GM19324 (cell line): ENCODE data around the gene PARP3.

Source experiments
- ATAC-seq: cut with Tn5 transposase; IDR thresholded peaks from one replicate; pipeline ENCODE4 v1.9.1; 2021; ENCODE audit warnings: mild to moderate bottlenecking, moderate library complexity; ENCODE audit not compliant: unreplicated experiment, low FRiP score

Gene PARP3

DNA sequence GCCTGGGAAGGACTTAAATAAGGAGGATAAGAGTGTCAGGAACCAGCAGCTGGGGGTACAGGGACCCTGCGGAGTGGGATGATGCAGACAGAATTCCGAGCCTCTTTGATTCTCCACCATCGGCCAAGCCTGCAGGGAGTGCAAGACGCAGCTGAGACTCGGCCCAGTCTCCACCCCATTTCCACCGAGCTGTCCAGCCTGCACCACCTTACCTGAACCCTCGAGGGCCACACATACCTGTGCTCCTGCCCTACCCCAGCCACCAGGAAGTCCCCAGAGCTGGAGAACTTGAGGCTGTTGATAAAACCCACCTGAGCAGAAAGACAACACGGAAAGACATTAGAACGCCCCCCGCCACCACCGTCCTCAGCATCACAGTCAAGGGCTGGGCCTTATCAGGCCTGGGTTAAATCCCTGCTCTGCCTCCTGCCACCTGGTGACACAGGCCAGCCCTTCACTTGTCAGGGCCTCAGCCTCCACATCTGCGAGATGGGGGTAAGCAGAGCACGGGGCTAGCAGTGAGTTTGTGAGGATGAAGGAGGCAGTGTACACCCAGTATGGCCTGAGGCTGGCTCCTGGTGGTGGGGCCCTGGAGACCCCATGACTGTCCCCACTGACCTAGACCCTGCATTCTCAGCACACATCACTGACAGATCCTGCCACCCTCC, 8.6 kb upstream of the PARP3 start:
- no peak for ATAC-seq

DNA sequence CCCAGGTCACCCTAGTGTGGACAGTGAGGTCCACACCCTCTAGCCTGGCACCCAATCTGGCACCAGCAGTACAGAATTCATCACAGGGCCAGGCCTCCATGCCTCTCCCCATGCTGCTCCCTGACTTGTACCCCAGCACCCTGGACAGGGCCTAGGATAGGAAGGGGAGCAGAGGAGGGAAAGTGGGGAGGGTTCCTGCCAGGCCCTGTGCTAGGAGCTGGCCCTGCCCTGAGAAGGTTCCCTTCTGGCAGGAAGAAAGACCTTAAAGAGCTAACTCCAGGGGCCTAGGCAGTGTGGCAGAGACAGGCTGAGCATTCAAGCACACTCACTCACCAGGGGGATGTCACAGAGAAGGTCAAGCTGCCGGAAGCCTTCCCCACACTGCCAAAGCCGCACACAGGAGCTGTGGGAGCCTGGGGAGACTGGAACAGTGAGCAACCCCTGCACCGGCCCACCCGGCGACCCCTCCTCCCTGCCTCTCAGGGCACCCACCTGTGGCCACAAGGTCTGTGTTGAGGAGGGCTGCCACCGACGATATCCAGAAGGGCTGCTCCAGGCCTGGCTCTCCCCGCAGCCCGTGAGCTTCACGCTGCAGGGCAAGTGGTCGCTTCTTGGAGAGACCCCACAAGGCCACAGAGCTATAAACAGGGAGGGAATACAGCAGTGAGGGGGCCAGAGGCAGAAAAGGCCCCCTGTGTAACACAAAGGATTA, 7.9 kb upstream of the PARP3 start:
- no peak for ATAC-seq

DNA sequence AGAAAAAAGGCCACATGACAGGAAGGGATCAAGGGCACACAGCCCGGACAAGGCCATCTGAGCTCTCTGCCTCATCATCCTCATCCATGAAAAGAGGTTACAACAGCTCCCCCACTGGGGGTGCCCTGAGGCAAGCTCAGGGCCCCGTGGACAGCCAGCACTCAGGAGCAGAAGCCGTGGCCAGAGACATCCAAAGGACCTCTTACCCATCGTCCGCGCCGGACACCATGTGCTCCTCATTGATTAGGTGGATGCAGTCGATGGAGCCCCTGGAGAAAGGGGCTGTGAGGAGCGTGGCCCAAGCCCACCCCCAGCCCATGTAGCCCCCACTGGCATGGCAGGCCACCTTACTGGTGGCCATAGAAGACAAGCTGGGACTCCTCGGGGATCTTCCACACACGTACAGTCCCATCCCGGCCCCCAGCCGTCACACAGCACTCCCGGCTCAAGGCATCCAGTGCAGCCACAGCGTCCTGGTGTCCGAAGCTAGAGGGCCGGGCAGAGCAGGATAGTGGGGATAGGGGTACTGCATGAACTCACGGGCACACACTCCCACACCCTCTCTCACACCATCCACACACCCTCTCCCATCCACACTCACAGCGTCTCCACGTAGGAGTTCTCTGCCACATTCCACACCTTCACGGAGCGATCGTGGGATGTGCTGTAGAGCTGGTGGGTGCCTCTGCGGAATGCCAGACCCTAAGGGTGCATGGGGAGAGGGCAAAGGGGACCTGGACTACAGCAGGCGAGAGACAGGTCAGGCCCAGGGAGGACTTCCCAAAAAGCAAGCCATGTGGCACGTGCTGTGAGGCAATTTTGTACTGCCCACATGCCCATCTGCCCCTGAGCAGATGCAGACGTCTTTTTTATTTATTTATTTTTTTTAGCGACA, 6.9 kb upstream of the PARP3 start:
- no peak for ATAC-seq

DNA sequence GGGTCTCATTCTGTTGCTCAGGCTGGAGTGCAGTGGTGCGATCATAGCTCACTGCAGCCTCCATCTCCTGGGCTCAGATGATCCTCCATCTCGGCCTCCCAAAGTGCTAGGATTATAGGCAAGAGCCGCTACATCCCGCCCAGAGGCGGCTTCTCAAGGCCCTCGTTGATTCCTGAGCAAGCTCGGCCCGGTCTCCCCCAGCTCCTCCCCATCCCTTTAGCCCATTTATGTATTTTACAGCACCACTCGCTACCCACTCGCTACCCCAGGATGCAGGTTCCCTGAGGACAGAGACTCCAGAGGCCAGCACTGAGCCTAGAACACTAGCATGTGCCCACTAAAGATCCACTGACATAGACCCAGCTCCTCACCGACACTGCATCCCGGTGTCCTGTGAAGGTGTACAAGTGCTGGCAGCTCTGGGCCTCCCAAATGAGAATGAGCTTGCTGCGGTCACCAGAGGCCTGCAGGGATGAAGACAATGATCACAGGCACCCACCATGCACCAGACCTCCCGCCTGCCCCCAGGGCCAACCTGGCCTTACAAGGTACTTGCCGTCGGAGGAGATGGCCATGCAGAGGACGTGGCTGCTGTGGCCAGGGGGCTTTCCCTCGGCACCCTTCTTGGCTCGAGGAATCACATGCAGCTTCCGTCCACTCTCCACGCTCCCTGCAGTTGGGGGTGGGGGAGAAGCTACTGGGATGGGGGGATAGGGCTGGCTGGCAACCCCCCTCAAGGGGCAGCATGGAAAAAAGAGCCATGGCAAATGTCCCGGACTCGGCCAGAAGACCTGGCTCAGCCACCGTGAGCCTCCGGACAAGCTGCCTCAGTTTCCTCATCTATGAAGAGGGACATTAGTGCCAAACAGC, 6.0 kb upstream of the PARP3 start:
- ATAC-seq = no peak

DNA sequence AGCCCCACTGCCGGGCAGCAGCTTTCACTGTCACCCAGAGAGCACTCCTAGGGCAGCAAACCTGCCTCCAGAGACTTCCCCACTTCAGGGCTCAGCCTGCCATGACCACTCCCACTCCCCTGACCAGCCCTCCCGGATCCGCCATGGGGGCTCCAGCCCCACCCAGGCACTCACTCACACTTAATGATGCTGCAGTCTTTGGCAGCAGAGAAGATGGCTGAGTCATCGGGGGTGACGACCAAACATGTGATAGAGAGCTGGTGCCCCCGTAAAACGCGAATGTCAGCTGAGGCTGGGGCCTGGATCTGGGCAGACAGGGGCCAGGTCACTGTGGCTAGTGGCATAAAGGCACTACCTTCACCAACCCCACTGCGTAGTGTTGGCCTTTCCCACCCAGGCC, 5.1 kb upstream of the PARP3 start:
- ATAC-seq = no peak

DNA sequence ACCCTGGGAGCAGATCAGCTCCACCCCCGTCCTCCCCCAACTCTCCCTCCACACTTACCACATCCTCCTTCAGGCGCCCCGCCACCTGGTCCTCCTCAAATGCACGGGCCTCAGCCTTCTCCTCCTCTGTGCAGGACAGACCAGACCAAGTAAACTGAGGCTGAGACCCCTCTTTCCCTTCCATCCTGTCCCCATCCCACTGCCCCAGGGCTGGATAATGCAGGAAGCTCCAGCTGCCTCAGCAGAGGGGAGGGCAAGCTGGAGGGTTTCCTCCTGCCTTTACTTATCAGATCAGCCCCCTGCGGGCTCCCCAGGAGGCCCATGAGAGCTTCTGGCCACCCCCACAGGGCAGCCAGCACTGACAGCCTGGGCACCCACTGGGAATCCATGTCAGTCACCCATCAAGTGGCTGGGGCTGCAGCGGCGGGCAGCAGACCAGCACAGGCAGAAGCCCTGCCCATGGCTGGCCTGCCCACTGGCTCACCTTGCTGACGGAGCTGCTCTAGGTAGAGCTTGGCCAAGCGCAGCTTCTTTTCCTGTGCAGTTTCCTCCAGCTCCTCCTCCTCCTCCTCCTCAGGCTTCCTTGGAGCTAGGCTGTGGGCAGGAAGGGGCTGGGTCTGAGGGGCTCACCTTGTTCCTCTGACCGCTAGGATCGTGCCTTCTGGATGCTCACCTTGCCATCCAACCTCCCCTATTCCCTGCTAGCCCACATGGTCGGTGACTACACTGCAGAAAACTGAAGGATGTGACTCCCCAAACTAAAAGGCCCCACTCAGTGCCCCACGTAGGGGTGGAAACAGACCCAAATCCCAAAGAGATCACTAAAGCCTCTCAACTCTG, 4.3 kb upstream of the PARP3 start:
- no peak for ATAC-seq

DNA sequence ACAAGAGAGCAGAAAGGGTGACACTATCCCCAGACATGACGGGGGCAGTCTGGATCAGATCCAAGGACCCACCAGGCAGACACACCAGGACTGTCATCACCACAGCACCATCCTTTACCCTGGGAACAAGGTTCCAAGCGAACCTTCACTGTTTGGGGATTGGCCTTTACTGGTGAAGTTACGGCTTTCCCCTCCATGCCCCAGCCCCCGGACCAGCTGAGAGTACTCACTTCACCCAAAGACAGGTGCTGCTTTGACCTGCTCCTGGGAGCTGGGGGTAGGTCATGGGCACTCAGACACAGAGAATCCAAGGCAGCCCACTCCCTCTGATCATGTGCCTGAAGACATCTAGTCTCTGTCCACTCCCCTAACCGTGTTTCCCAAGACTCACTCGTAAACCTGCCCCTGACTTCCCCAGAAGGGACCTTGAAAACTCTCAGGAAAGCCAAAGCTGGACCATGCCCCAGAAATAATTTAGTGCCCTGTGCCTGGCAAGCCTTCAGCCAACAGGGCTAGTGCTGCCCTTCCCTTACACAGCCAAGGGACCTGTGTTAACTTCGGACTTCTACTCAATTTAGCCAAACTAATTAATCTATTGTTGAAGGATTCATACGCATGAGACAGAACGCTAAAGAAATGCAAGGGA, 3.3 kb upstream of the PARP3 start:
- ATAC-seq = no peak

DNA sequence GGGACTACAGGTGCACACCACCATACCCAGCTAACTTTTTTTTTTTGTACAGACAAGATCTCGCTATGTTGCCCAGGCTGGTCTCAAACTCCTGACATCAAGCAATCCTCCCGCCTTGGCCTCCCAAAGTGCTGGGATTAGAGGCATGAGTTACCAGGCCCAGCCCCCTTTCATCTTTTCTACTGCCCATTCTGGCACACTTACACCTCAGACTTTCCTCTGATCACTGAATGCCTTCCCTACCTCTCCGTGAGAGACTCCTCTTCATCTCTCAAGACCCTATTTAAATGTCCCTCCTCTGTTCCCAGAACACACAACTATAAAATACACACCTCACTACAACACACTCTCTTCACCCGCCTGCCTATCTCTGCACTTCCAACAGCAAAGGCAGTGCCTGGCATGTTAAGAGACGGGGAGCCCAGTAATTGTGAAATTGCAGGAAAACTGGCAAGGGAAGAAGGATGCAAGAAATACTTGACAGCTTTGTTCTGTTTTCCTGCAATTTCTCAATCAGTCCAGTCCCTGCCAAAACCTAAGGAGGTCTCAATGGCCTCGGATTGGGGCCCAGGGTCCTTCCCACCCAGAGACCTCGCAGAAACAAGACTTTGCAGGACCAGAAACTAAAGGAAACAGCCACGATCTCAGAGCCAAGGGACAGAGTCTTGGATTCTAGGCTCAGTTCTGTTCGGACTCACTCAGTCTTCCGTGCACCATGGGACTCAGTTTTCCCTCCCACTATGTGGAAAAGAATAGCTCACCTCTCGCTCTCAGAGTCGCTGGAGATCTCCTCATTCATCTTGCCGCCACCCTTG, 1.3 kb upstream of the PARP3 start:
- no peak for ATAC-seq

DNA sequence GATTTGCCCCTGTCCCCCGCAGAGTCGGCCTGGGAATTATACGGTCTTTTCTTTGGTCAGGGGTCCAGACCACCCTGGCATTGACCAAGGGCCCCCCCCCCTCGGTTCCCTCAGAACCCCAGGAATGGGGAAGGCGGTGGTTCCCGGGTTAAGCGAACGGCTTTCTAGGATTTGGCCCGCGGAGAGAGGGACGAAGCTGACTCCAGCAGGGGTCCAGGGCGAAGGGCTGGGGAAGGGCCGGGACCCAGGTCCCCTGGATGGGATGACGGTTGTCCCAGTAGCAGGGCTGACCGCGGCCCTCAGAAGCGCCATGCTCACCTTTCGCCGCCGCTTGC, 733 bp upstream of the PARP3 start:
- no peak for ATAC-seq

DNA sequence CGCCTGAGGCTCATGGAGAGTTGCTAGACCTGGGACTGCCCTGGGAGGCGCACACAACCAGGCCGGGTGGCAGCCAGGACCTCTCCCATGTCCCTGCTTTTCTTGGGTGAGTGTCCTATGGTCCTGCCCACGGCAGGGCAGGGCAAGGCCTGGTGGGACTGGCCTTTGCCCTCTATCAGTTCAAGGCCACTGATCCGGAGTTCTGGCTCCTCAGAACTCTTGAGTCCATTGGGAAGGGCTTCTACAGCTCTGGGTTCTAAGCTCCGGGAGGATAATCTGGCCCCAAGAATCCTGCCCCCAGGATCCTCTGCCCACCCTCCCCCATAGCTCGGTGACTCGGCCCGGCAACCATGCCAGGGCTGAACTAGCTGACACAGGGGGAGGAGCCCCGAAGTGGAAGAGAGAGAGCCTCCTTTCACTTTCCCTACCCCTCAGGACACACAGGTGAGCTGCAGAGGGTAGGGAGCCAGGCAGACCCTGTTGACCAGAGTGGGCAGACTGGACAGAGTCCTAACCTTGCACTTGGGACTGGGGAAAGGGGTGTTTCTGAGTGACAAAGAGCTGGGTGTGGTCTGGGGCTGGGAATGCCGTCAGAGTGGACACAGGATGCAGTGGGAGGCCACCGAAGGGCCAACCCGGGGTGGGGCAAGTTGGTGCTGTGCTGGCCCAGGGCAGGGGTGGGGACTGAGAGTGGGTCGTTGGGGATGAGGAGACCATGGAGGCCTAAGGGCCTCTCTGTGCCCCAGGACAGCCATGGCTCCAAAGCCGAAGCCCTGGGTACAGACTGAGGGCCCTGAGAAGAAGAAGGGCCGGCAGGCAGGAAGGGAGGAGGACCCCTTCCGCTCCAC, 664 bp downstream of the PARP3 start:
- ATAC-seq = peak; percentile 21

DNA sequence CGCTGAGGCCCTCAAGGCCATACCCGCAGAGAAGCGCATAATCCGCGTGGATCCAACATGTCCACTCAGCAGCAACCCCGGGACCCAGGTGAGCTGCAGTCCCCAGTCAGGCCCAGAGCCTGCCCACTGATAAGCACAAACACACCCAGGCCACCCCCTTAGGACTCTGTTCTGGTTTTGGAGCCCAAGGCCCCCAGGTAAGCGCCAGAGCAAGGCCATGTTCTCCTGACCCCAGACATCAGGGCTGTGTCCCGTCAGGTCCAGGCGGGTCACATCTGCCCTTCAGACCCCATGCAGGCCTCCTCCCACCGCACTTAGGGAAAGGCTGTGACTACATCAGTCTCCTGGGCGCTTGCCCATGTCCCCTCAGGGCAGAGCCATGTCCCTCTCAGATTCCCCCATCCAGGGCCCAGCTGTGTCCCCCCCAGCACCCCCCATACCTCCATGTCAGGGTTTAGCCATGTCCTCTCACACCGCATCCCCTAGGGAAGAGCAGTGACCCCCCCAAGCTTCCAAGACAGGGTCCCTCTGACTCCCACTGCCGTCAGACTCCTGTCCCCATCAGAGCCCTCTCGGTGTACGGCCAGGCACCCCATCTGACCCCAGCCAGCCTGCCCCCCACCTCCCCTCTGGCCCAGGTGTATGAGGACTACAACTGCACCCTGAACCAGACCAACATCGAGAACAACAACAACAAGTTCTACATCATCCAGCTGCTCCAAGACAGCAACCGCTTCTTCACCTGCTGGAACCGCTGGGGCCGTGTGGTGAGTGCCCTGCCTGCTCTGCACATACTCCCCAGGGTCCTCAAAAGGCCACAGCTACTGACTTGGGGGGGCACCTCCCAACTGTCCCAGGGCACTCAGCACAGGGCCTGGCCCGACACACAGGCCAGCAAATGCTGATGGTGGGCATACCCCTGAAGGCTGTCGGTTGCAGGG, 1.6 kb downstream of the PARP3 start:
- no peak for ATAC-seq

DNA sequence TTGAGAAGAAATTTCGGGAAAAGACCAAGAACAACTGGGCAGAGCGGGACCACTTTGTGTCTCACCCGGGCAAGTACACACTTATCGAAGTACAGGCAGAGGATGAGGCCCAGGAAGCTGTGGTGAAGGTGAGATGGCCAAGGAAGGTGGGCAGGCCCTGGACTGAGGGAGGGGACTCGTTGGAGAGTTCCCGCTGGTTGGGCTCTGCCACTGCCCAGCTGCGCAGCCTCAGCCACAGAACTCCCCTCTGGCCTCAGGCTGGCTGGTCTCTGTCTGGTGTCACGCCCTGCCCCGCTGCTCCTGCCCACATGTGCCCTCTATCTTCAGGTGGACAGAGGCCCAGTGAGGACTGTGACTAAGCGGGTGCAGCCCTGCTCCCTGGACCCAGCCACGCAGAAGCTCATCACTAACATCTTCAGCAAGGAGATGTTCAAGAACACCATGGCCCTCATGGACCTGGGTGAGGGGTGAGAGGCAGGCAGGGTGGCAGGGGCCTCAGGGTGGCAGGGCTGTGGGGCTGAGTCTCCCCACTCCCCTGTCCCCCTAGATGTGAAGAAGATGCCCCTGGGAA, 2.4 kb downstream of the PARP3 start:
- ATAC-seq = no peak

DNA sequence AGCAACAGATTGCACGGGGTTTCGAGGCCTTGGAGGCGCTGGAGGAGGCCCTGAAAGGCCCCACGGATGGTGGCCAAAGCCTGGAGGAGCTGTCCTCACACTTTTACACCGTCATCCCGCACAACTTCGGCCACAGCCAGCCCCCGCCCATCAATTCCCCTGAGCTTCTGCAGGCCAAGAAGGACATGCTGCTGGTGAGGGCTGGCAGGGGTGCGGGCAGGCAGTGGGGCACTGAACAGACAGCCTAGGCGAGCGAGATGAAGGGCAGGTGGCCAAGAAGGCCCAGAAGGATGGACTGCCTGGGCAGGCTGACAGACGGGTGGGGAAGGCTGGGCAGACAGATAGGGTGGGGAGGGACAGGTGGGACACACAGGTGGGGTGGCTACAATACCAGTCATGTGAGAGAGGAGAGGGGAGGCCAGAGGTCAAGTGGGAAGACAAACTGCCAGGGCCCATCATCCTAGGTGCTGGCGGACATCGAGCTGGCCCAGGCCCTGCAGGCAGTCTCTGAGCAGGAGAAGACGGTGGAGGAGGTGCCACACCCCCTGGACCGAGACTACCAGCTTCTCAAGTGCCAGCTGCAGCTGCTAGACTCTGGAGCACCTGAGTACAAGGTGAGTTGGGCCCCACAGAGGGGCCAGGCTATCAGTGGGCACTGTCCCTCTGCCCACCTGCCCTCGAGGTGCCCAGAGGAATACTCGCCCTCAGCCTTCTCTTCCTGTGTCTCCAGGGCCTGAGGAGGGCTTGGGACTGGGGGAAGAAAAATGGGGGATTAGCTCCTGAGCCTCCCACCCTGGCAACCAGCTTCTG, 3.1 kb downstream of the PARP3 start:
- no peak for ATAC-seq

DNA sequence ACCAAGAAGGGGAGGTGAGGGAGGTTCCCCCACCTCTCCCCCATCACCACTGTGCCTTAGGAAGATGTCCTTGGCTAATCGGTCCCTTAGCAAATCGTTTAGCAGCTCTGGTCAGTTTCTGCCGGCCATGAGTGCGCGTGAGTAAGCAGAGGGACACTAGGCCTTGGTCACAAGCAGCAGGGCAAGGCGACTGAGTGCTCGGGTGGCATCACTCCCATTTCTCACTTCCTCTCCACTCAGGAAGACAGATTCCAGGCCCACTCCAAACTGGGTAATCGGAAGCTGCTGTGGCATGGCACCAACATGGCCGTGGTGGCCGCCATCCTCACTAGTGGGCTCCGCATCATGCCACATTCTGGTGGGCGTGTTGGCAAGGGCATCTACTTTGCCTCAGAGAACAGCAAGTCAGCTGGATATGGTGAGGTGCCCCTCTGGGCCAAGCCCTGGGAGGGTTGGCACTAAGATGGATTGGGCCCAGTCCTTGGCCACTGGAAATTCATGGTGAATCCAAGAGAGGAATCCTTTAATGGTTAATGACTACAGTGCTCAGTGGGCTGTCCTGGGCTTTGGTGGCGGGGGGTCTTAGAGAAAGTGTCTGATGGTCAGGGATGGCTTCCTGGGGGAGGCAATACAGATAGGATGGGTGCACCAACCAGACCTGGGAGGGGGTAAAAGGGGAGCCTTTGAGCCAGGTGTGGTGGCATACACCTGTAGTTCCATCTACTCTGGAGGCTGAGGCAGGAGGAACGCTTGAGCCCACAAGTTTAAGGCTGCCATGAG, 4.0 kb downstream of the PARP3 start:
- ATAC-seq = no peak

DNA sequence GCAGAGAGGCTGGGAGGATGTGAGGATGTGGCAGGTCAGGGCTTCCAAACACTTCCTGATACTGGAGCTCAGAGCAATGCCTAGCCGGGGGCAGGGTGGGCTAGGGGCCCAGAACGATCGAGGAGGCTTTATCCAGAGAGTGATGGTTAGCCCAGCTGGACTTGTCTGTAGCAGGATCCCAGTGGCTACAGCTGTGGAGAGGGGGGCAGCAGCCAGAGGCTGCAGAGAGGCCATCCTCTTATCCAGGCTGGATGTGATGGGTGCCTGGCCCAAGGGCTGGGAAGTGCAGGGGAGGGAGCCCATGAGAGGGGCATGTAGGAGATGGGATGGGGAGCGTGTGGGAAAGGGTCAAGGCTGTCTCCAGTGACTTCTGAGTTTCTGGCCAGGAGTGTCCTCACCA, 4.6 kb downstream of the PARP3 start:
- ATAC-seq = no peak
